Activated T-cell treated with anti-CD3 and anti-CD28 coated beads, Interleukin-2, amount 50 U/mL, for 24 hours (primary cell): Measurements from ENCODE around the gene PRSS58.

ENCODE experiments used
- DNase-seq: peaks from one replicate; pipeline ENCODE4 v3.0.0-alpha.2; 2020
- H3K27ac Mint-ChIP-seq: 2 replicates; pipeline ENCODE4 v1.8.0; 2020; ENCODE audit warnings: mild to moderate bottlenecking, mixed read lengths
- H3K27me3 Mint-ChIP-seq: 2 replicates; pipeline ENCODE4 v1.8.0; 2020; ENCODE audit warnings: mixed read lengths
- H3K36me3 Mint-ChIP-seq: 2 replicates; pipeline ENCODE4 v1.8.0; 2020; ENCODE audit warnings: low read depth, mixed read lengths
- H3K4me1 Mint-ChIP-seq: 2 replicates; pipeline ENCODE4 v1.8.0; 2020; ENCODE audit warnings: low read depth, mixed read lengths
- H3K4me3 Mint-ChIP-seq: 2 replicates; pipeline ENCODE4 v1.8.0; 2020; ENCODE audit warnings: mild to moderate bottlenecking, moderate library complexity, mixed read lengths
- H3K9me3 Mint-ChIP-seq: 2 replicates; pipeline ENCODE4 v1.8.0; 2020; ENCODE audit warnings: mixed read lengths

The PRSS58 gene

GRCh38 chr7:142250705-142251104, 7.2 kb downstream of the PRSS58 start:
- H3K9me3 Mint-ChIP-seq: no peaks in the 10 kb centered on the region
- no peak for DNase-seq
- H3K4me3 Mint-ChIP-seq: no peak overlapping the region
- no peaks in the 10 kb centered on the region for H3K36me3 Mint-ChIP-seq
- no peak overlapping the region for H3K27ac Mint-ChIP-seq
- peaks cover 2% of the 10 kb centered on the region for H3K27me3 Mint-ChIP-seq
- H3K4me1 Mint-ChIP-seq: no peaks in the 10 kb centered on the region

- no peak for DNase-seq
- no peaks in the 10 kb centered on the region for H3K36me3 Mint-ChIP-seq
- peaks cover 2% of the 10 kb centered on the region for H3K27me3 Mint-ChIP-seq
- H3K27ac Mint-ChIP-seq: no peak overlapping the region
- H3K4me1 Mint-ChIP-seq: no peaks in the 10 kb centered on the region
- H3K4me3 Mint-ChIP-seq: no peak overlapping the region
- H3K9me3 Mint-ChIP-seq: no peaks in the 10 kb centered on the region
Measured at GRCh38 chr7:142249918-142250317, 7.9 kb downstream of the PRSS58 start.

GRCh38 chr7:142248166-142249160, 9.4 kb downstream of the PRSS58 start:
- H3K27ac Mint-ChIP-seq: no peak overlapping the region
- no peak overlapping the region for H3K4me3 Mint-ChIP-seq
- H3K9me3 Mint-ChIP-seq: no peaks in the 10 kb centered on the region
- H3K27me3 Mint-ChIP-seq: peaks cover 6% of the 10 kb centered on the region
- H3K4me1 Mint-ChIP-seq: no peaks in the 10 kb centered on the region
- DNase-seq: no peak
- H3K36me3 Mint-ChIP-seq: no peaks in the 10 kb centered on the region

DNA sequence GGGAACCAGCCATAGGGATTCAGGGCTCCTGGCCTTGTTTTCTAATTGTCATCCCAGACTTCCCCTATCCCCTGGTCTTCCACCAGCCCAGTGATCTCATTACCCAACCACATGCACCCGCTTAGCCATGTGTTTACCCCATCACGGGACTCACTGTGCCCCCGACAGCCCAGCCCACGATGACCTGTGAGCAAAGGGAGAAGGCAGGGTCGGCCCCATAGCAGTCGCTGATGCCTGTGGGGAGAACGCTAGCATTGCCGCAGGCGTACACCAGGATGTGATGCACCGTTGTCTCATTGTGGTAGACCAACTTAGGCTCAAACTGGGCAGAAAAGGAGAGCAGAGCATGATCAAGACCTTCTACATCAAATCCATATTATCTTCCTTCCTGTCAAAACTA, 14.0 kb downstream of the PRSS58 start:
- Mint-ChIP-seq H3K9me3 (no peaks in the 10 kb centered on the region), H3K27me3 (peaks cover 6% of the 10 kb centered on the region), H3K4me3 (no peak overlapping the region), H3K27ac (no peak overlapping the region), H3K4me1 (no peaks in the 10 kb centered on the region), H3K36me3 (no peaks in the 10 kb centered on the region)
- DNase-seq: no peak

DNA sequence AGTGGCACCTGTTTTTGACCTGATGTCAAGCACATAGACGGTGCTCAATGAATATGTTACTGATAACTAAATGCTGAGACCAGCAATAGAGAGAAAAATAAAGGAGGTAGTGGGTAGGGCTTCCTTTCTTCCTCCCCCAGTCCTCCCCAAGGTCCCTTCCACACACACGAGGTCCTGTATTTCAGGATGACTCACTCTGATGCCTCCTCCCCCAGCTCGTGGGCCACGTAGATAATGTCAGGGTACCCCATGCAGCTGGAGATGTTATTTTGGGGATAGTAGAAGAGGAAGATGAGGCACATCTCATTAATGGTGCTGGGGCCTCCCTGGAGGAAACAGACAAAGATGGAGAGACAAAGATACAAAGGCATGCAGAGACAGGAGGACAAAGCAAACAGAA, 17.3 kb downstream of the PRSS58 start:
- Mint-ChIP-seq H3K9me3 (no peaks in the 10 kb centered on the region), H3K4me3 (no peak overlapping the region), H3K27ac (no peak overlapping the region), H3K27me3 (peaks cover 6% of the 10 kb centered on the region), H3K36me3 (no peaks in the 10 kb centered on the region), H3K4me1 (no peaks in the 10 kb centered on the region)
- DNase-seq: no peak

DNA sequence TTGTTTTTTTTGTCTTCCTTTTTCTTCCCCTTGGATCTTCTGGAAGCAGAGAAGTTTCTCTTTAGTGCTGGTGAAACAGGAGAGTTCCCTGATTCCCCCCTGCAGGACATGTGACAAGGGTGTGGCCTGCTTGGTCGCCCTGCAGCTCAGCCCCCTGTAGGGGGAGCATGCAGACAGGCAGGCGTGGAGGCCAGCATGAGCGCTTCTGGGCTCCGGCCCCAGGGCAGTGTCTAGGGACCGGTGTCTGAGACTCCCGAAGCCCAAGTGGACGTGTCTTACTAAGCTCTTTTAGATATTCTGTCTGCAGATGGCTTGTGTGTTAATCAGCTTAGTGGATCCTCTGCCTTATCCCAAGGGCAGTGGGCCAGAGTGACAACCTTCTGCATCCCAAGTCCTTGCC, 26.1 kb downstream of the PRSS58 start:
- H3K9me3 Mint-ChIP-seq: no peaks in the 10 kb centered on the region
- H3K36me3 Mint-ChIP-seq: no peaks in the 10 kb centered on the region
- H3K4me1 Mint-ChIP-seq: no peaks in the 10 kb centered on the region
- H3K27me3 Mint-ChIP-seq: peaks cover 22% of the 10 kb centered on the region
- DNase-seq: no peak
- H3K4me3 Mint-ChIP-seq: no peak overlapping the region
- no peak overlapping the region for H3K27ac Mint-ChIP-seq

DNA sequence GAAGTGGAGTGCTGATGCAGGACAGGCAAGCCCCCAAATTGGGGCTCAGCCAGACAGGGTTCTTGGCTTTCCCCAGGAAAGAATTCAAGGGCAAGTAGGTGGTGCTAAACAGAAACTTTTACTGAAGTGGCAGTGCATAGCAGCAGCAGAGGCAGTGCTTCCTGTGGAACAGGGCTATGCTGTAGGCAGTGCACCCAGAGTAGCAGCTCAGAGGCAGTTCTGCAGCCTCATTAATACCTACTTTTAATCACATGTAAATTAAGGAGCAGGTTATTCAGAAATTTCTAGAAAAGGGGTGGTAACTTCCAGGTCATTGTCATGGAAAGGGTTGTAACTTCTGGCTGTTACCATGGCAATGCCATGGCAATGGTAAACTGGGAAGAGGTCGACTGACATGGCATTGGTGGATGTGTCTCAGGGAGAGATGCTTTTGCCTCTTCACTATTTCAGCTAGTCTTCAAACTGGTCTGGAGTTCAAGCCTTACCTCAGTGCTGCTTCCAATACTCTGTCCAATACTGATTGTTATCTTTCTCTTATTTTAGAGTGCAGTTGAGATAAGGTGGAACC, 29.2 kb downstream of the PRSS58 start:
- Mint-ChIP-seq H3K27me3 (peaks cover 30% of the 10 kb centered on the region), H3K4me3 (no peak overlapping the region), H3K27ac (no peak overlapping the region), H3K36me3 (no peaks in the 10 kb centered on the region), H3K4me1 (no peaks in the 10 kb centered on the region), H3K9me3 (no peaks in the 10 kb centered on the region)
- DNase-seq: no peak
